PFSK-1 (cell line): ENCODE results near the gene AGO1.

Experiments
- FOXP2 ChIP-seq: optimal IDR thresholded peaks from 2 replicates; pipeline ENCODE3; 2011; ENCODE audit warnings: borderline replicate concordance, control low read depth, inconsistent platforms; ENCODE audit not compliant: insufficient read depth; ENCODE audit errors: extremely low read length, extremely low read depth
- POLR2AphosphoS5 ChIP-seq: IDR thresholded peaks from 2 replicates; pipeline ENCODE4 v1.6.1; 2012; ENCODE audit warnings: low read depth, mild to moderate bottlenecking, control low read depth, low read length, moderate library complexity
- REST ChIP-seq, 2 experiments: IDR thresholded peaks; 2 replicates each; pipeline versions ENCODE4 v1.6.1 to v1.8.0; 2011 to 2012; ENCODE audit warnings: low read depth in 2 of 2, low read length in 2 of 2, control low read depth in 1 of 2, inconsistent platforms in 1 of 2, mild to moderate bottlenecking in 1 of 2, moderate library complexity in 1 of 2; ENCODE audit not compliant: insufficient read depth in 1 of 2
- SIN3A ChIP-seq: IDR thresholded peaks from 2 replicates; pipeline ENCODE4 v1.6.1; 2012; ENCODE audit warnings: mild to moderate bottlenecking, low read length, moderate library complexity, borderline replicate concordance; ENCODE audit not compliant: insufficient read depth
- TAF1 ChIP-seq: IDR thresholded peaks from 2 replicates; pipeline ENCODE4 v1.6.1; 2012; ENCODE audit warnings: low read length, control low read depth, borderline replicate concordance; ENCODE audit not compliant: insufficient read depth

GRCh38 chr1:35939484-35939883, 56.5 kb downstream of the AGO1 start:
- TF ChIP-seq POLR2AphosphoS5 (no peak), SIN3A (no peak), REST (IDR thresholded peaks at IDR 0.05; ENCODE audit: insufficient read depth in 1 of 2, low read depth in 2 of 2, low read length in 2 of 2) (no peak), TAF1 (no peak), FOXP2 (no peak)
